ENCODE data around the gene ARRB1. TPM values are rescaled to one million over a fixed set of nuclear protein-coding genes. Genes with fewer than 3 reads are reported as not detected.
A peak's percentile ranks its signal among the peaks of the same experiment; 100 is the strongest.

Gene ARRB1
- total and polyA plus RNA-seq, 4 donors: 35.0 to 45.8 (median 41.9) TPM

DNA sequence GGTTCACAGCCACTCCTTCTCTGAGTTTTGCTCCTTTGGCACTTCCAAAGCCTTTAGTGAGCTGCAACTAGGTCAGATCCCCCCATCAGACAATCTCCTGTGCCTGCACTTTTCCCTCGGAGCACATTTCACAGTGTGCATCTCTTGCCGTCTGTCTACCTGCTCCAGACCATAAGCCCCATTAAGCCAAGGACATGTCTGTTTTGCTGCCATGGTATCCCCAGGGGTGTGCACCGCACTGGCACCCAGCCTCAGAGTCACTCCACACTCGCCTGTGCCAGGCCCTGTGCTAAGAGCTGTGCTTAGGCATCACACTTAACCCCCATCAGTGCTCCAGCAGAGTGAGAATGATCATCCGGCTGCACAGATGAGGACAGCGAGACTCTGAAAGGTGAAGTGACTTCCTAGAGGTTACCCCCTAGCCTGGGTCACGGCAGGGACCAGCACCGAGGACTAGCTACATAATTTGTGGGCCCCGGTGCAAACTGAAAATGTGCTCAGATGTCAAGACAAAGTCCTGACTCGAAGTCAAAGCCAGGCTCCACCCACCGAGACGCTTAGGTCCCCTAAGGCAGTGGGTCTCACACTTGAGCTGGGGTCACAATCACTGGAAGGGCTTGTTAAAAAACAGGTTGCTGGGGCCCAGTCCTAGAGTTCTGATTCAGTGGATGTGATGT is 33.9 kb downstream of the ARRB1 start:
- DNase-seq (ENCODE audit: low read depth in 4 of 6, low spot score in 6 of 6): no peak
- H3K27ac ChIP-seq (ENCODE audit: low read depth, low read length): no peak overlapping the region
- H3K9me3 ChIP-seq (ENCODE audit: control insufficient read depth, insufficient read depth, low read length): no peaks in the 10 kb centered on the region
- peaks cover 7% of the 10 kb centered on the region for H3K36me3 ChIP-seq (ENCODE audit: control insufficient read depth, insufficient read depth, low read length)
- no peak overlapping the region for H3K4me3 ChIP-seq (ENCODE audit: low read depth, low read length)
- peaks cover 39% of the 10 kb centered on the region for H3K4me1 ChIP-seq (ENCODE audit: control insufficient read depth, insufficient read depth, low read length)
- H3K27me3 ChIP-seq (ENCODE audit: control insufficient read depth, insufficient read depth, low read length): no peaks in the 10 kb centered on the region
- WGBS (ENCODE audit: insufficient coverage): 67% methylated on average over 12 of the region's 12 CpGs

DNA sequence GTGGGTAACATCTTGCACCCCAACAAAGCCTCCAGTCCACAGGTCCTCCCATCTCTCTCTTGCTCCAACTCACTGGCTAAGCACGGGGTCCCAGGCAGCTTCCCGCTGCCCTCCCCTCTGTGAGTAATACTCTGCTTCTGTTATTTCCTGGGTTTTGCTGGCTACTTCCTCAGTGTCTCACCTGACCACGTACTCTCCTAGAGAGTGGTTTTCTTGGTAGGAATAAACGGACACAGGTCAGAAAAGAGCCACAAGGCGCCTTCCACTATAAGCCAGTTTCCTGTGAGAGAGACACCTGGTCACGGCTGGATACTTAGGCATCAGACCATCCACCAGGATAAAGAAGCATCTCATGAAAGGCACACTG is 36.0 kb downstream of the ARRB1 start:
- H3K9me3 ChIP-seq (ENCODE audit: control insufficient read depth, insufficient read depth, low read length): no peaks in the 10 kb centered on the region
- no peak overlapping the region for H3K27ac ChIP-seq (ENCODE audit: low read depth, low read length)
- peaks cover 46% of the 10 kb centered on the region for H3K4me1 ChIP-seq (ENCODE audit: control insufficient read depth, insufficient read depth, low read length)

GRCh38 chr11:75314771-75315438 is 36.6 kb downstream of the ARRB1 start:
- no peak for DNase-seq (ENCODE audit: low read depth in 4 of 6, low spot score in 6 of 6)
- WGBS (ENCODE audit: insufficient coverage): 93% methylated on average over 13 of the region's 16 CpGs
- H3K9me3 ChIP-seq (ENCODE audit: control insufficient read depth, insufficient read depth, low read length): no peaks in the 10 kb centered on the region
- peaks cover 40% of the 10 kb centered on the region for H3K4me1 ChIP-seq (ENCODE audit: control insufficient read depth, insufficient read depth, low read length)
- no peaks in the 10 kb centered on the region for H3K27me3 ChIP-seq (ENCODE audit: control insufficient read depth, insufficient read depth, low read length)
- no peak overlapping the region for H3K27ac ChIP-seq (ENCODE audit: low read depth, low read length)
- H3K4me3 ChIP-seq (ENCODE audit: low read depth, low read length): no peak overlapping the region
- peaks cover 6% of the 10 kb centered on the region for H3K36me3 ChIP-seq (ENCODE audit: control insufficient read depth, insufficient read depth, low read length)

More for the DNA sequence above, 36.0 kb downstream of the ARRB1 start:
- no peaks in the 10 kb centered on the region for H3K27me3 ChIP-seq (ENCODE audit: control insufficient read depth, insufficient read depth, low read length)
- H3K4me3 ChIP-seq (ENCODE audit: low read depth, low read length): no peak overlapping the region
- WGBS (ENCODE audit: insufficient coverage): 83% methylated on average over 5 of the region's 6 CpGs
- DNase-seq (ENCODE audit: low read depth in 4 of 6, low spot score in 6 of 6): no peak
- peaks cover 11% of the 10 kb centered on the region for H3K36me3 ChIP-seq (ENCODE audit: control insufficient read depth, insufficient read depth, low read length)

- Histone ChIP-seq H3K27me3 (ENCODE audit: control insufficient read depth, insufficient read depth, low read length) (no peaks in the 10 kb centered on the region), H3K27ac (ENCODE audit: low read depth, low read length) (peak overlapping the region; percentile 61), H3K9me3 (ENCODE audit: control insufficient read depth, insufficient read depth, low read length) (no peaks in the 10 kb centered on the region), H3K36me3 (ENCODE audit: control insufficient read depth, insufficient read depth, low read length) (peaks cover 10% of the 10 kb centered on the region), H3K4me3 (ENCODE audit: low read depth, low read length) (no peak overlapping the region), H3K4me1 (ENCODE audit: control insufficient read depth, insufficient read depth, low read length) (peaks cover 34% of the 10 kb centered on the region)
- 50% methylated on average over 5 of the region's 8 CpGs for WGBS (ENCODE audit: insufficient coverage)
- DNase-seq (ENCODE audit: low read depth in 4 of 6, low spot score in 6 of 6): peak in 2 of 6 donors; percentile 28 to 54
Measured at GRCh38 chr11:75313513-75314272, 37.8 kb downstream of the ARRB1 start.

DNA sequence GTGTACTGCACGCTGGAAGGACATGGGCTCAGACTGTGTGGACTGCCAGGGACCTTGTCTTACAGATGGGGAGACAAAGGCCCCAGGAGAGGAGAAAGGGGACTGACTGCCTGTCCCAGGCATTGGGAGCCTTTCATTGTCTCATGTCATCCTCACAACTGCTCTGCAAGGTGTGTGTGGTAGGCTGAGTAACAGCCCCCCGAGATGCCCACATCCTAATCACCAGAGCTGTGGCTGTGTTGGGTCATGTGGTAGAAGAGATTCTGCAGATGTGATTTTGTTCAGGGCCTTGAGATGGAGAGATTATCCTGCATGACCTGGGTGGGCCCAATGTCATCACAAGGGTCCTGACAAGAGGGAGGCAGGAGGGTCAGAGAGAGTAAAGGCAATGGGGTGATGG is 39.1 kb downstream of the ARRB1 start:
- H3K4me1 ChIP-seq (ENCODE audit: control insufficient read depth, insufficient read depth, low read length): peaks cover 34% of the 10 kb centered on the region

GRCh38 chr11:75311858-75312288 is 39.6 kb downstream of the ARRB1 start:
- peak overlapping the region; percentile 47 for H3K27ac ChIP-seq (ENCODE audit: low read depth, low read length)
- H3K27me3 ChIP-seq (ENCODE audit: control insufficient read depth, insufficient read depth, low read length): no peaks in the 10 kb centered on the region
- peak in 2 of 6 donors; percentile 38 to 56 for DNase-seq (ENCODE audit: low read depth in 4 of 6, low spot score in 6 of 6)
- peaks cover 12% of the 10 kb centered on the region for H3K36me3 ChIP-seq (ENCODE audit: control insufficient read depth, insufficient read depth, low read length)
- H3K4me3 ChIP-seq (ENCODE audit: low read depth, low read length): no peak overlapping the region
- H3K4me1 ChIP-seq (ENCODE audit: control insufficient read depth, insufficient read depth, low read length): peaks cover 30% of the 10 kb centered on the region
- 64% methylated on average over 11 of the region's 13 CpGs for WGBS (ENCODE audit: insufficient coverage)
- no peaks in the 10 kb centered on the region for H3K9me3 ChIP-seq (ENCODE audit: control insufficient read depth, insufficient read depth, low read length)

More for the DNA sequence above, 39.1 kb downstream of the ARRB1 start:
- DNase-seq (ENCODE audit: low read depth in 4 of 6, low spot score in 6 of 6): no peak
- Histone ChIP-seq H3K27me3 (ENCODE audit: control insufficient read depth, insufficient read depth, low read length) (no peaks in the 10 kb centered on the region), H3K36me3 (ENCODE audit: control insufficient read depth, insufficient read depth, low read length) (peaks cover 12% of the 10 kb centered on the region), H3K4me3 (ENCODE audit: low read depth, low read length) (no peak overlapping the region), H3K27ac (ENCODE audit: low read depth, low read length) (peak overlapping the region; percentile 47), H3K9me3 (ENCODE audit: control insufficient read depth, insufficient read depth, low read length) (no peaks in the 10 kb centered on the region)
- WGBS (ENCODE audit: insufficient coverage): 83% methylated on average over 2 of the region's 2 CpGs

- H3K9me3 ChIP-seq (ENCODE audit: control insufficient read depth, insufficient read depth, low read length): no peaks in the 10 kb centered on the region
- 97% methylated on average over 4 of the region's 4 CpGs for WGBS (ENCODE audit: insufficient coverage)
- DNase-seq (ENCODE audit: low read depth in 4 of 6, low spot score in 6 of 6): no peak
- H3K4me1 ChIP-seq (ENCODE audit: control insufficient read depth, insufficient read depth, low read length): peaks cover 25% of the 10 kb centered on the region
- H3K27ac ChIP-seq (ENCODE audit: low read depth, low read length): no peak overlapping the region
- H3K4me3 ChIP-seq (ENCODE audit: low read depth, low read length): no peak overlapping the region
- H3K27me3 ChIP-seq (ENCODE audit: control insufficient read depth, insufficient read depth, low read length): no peaks in the 10 kb centered on the region
- peaks cover 17% of the 10 kb centered on the region for H3K36me3 ChIP-seq (ENCODE audit: control insufficient read depth, insufficient read depth, low read length)
Measured at GRCh38 chr11:75308986-75309385, 42.5 kb downstream of the ARRB1 start.

- 74% methylated on average over 7 of the region's 7 CpGs for WGBS (ENCODE audit: insufficient coverage)
- Histone ChIP-seq H3K4me3 (ENCODE audit: low read depth, low read length) (no peak overlapping the region), H3K36me3 (ENCODE audit: control insufficient read depth, insufficient read depth, low read length) (peaks cover 17% of the 10 kb centered on the region), H3K9me3 (ENCODE audit: control insufficient read depth, insufficient read depth, low read length) (no peaks in the 10 kb centered on the region), H3K4me1 (ENCODE audit: control insufficient read depth, insufficient read depth, low read length) (peaks cover 22% of the 10 kb centered on the region), H3K27ac (ENCODE audit: low read depth, low read length) (no peak overlapping the region), H3K27me3 (ENCODE audit: control insufficient read depth, insufficient read depth, low read length) (no peaks in the 10 kb centered on the region)
- no peak for DNase-seq (ENCODE audit: low read depth in 4 of 6, low spot score in 6 of 6)
Measured at GRCh38 chr11:75308116-75308515, 43.3 kb downstream of the ARRB1 start.

DNA sequence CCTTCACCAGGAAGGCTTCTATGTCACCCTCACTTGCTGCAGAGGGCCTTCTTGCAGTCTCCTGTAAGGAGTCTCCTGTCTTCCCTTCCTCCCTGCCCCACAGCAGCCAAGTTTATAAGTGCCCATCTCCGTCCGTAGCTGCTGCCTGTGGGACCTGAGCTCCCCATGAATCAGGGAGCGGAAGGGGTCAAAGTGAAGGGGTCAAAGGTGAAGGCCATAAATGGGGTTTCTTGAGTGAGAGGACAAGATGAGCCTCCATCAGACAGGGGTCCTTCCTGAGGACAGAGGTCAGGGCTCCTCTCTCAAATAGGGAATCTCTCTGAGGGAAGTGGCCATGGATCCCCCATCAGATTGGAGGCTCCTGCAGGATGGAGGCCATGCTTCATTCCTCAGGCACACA is 44.4 kb downstream of the ARRB1 start:
- Histone ChIP-seq H3K27me3 (ENCODE audit: control insufficient read depth, insufficient read depth, low read length) (no peaks in the 10 kb centered on the region), H3K4me3 (ENCODE audit: low read depth, low read length) (no peak overlapping the region), H3K36me3 (ENCODE audit: control insufficient read depth, insufficient read depth, low read length) (peaks cover 17% of the 10 kb centered on the region), H3K27ac (ENCODE audit: low read depth, low read length) (no peak overlapping the region), H3K9me3 (ENCODE audit: control insufficient read depth, insufficient read depth, low read length) (no peaks in the 10 kb centered on the region), H3K4me1 (ENCODE audit: control insufficient read depth, insufficient read depth, low read length) (peaks cover 22% of the 10 kb centered on the region)
- 80% methylated on average over 1 of the region's 3 CpGs for WGBS (ENCODE audit: insufficient coverage)
- DNase-seq (ENCODE audit: low read depth in 4 of 6, low spot score in 6 of 6): no peak

All from spinal cord (tissue), 10 donors.